LNCAP (cell line): ENCODE data around the gene PPP2R5C.

Experiments
- TF ChIP-seq, protein P1 (sequence below): fragments of 450-650 bp; IDR thresholded peaks from 2 replicates; pipeline ENCODE4 v1.5.1; 2017; ENCODE audit warnings: mild to moderate bottlenecking

The PPP2R5C gene

DNA sequence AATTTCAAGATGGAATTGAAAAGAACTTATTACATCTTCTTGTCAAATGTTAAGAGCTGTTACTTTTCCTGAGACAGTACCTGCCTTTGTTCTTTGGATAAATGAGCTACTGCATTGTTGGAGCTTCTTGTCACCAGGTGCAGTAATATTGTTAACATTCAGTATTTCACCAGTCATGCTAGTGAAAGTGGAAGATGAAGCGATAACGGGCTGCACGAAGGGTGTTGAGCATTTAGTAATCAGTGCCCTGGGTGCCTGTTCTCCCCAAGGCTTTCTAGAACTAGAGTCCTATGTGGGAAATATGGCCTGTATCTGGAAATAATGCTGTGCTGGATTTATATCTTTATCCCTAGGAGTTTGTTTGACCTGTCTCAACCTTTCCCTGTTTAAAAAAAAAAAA lies 83.2 kb downstream of the PPP2R5C start:
- TF ChIP-seq, protein P1, sequence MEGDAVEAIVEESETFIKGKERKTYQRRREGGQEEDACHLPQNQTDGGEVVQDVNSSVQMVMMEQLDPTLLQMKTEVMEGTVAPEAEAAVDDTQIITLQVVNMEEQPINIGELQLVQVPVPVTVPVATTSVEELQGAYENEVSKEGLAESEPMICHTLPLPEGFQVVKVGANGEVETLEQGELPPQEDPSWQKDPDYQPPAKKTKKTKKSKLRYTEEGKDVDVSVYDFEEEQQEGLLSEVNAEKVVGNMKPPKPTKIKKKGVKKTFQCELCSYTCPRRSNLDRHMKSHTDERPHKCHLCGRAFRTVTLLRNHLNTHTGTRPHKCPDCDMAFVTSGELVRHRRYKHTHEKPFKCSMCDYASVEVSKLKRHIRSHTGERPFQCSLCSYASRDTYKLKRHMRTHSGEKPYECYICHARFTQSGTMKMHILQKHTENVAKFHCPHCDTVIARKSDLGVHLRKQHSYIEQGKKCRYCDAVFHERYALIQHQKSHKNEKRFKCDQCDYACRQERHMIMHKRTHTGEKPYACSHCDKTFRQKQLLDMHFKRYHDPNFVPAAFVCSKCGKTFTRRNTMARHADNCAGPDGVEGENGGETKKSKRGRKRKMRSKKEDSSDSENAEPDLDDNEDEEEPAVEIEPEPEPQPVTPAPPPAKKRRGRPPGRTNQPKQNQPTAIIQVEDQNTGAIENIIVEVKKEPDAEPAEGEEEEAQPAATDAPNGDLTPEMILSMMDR = no peak

GRCh38 chr14:101845496-101845895 lies 84.0 kb downstream of the PPP2R5C start:
- TF ChIP-seq, protein P1 = no peak

- TF ChIP-seq, protein P1 = no peak
Measured at GRCh38 chr14:101845896-101846295, 84.4 kb downstream of the PPP2R5C start.

GRCh38 chr14:101849125-101849524 lies 87.6 kb downstream of the PPP2R5C start:
- TF ChIP-seq, protein P1 = no peak

DNA sequence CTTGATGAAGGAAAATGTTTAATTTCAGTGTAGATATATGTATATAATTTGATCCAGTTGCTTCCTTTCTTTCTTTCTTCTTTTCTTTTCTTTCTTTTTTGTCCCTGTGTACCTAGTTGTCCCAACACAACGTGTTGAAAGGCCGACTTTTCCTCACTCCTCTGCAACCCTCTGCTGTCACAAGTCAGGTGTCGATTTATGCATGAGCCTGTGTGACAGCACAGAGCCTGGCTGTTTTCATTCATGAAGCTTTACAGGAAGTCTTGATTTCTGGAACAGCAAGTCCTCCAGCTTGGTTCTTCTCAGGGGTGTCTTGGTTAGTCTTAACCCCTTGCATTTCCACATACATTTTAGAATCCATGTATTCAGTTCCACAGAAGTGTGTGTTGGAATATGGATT lies 88.1 kb downstream of the PPP2R5C start:
- TF ChIP-seq, protein P1 = no peak

GRCh38 chr14:101851183-101851582 lies 89.7 kb downstream of the PPP2R5C start:
- TF ChIP-seq, protein P1 = no peak

- TF ChIP-seq, protein P1 = no peak
Measured at GRCh38 chr14:101851736-101852405, 90.4 kb downstream of the PPP2R5C start.

GRCh38 chr14:101852785-101853184 lies 91.3 kb downstream of the PPP2R5C start:
- TF ChIP-seq, protein P1 = no peak
